HG02852 (cell line): ENCODE data around the gene BTBD6.
"Not testable (repeated sequence)": the region's sequence is repeated elsewhere in the genome, so short reads cannot be mapped to it uniquely, and the experiment has no call there.

Source experiments
- ATAC-seq: cut with Tn5 transposase; IDR thresholded peaks from one replicate; pipeline ENCODE4 v1.9.1; 2021; ENCODE audit warnings: mild to moderate bottlenecking, moderate library complexity; ENCODE audit not compliant: unreplicated experiment

BTBD6 gene

DNA sequence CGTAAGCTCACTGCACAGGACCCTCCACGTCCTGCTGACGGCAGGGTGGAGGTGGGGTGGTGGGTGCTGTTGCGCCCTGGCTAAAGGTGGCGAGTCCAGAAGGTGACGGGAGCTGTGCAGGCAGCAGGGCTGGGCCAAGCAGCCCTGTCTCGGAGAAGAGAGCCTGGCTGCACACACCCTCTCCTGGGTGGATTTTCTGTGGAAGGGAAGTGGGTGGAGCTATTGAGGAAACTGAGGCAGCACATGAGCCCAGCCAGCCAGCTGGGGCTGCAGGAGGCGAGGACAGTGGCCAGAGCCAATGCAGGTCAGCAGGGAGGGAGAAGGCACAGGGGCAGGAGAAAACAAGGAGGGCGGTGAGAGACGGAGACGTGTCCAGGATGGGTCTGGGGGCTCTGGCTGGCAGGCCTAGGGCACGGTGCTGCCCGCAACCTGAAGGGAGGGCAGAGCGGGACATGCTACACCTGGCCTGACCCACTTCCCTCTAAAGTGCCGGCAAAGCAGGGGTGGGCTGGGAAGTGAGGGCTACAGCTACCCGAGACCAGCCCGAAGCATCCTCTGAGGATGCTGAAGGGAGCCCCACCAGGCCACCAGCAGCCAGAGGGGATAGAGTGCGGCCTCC is 20.5 kb downstream of the BTBD6 start:
- no peak for ATAC-seq

DNA sequence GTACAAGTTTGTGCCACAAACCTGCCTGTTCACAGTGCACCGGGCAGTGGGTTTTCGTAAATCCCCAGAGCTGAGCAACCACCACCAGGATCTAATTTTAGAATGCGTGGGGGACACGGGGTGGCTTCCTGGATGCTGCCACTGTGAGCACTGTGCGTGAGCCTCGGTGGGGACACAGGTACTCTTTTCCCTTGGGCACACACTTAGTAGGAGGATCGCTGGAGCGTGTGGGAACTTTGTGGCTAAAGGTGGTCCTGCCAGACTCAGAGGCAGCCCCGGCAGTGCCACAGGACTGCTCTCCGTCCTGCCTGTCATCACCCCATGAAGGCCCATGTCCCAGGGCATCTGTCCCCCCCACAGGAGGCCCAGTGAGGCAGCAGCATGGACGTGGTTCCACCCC is 21.1 kb downstream of the BTBD6 start:
- no peak for ATAC-seq

DNA sequence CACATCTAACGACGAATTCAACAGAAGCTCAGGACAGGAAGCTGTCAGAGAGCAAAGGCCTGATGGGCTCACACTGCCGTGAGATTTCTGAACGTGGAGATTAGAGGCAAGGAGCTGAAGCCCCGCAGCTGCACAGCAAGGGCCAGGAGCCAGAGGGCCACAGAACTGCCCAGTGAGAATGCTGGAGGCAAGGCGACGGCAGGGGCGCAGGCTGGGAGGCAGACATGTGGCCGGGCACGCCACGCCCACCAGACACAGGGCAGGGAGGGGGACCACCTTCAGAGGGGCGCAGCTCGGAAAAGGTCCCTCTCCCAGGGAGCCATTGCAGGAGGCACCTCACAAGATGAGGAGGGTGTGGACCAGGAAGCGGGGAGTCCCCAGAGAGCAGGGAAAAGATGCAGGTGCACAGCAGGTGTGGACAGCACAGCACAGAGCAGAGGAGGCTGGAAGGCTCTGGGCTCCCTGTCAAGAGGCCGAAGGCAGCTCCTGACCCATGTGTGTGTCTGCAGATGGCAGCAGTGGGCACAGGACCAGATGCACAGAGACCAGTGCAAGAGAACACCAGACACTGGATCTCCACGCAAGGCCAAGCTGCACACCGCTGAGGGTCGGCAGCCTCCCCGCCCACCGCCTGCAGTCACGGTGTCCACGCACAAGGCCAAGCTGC is 23.0 kb downstream of the BTBD6 start:
- no peak for ATAC-seq

GRCh38 chr14:105272623-105273022 is 24.3 kb downstream of the BTBD6 start:
- ATAC-seq, result no peak

GRCh38 chr14:105273062-105273461 is 24.7 kb downstream of the BTBD6 start:
- no peak for ATAC-seq

- ATAC-seq, result no peak
Observed at GRCh38 chr14:105274637-105275036, 26.3 kb downstream of the BTBD6 start.

DNA sequence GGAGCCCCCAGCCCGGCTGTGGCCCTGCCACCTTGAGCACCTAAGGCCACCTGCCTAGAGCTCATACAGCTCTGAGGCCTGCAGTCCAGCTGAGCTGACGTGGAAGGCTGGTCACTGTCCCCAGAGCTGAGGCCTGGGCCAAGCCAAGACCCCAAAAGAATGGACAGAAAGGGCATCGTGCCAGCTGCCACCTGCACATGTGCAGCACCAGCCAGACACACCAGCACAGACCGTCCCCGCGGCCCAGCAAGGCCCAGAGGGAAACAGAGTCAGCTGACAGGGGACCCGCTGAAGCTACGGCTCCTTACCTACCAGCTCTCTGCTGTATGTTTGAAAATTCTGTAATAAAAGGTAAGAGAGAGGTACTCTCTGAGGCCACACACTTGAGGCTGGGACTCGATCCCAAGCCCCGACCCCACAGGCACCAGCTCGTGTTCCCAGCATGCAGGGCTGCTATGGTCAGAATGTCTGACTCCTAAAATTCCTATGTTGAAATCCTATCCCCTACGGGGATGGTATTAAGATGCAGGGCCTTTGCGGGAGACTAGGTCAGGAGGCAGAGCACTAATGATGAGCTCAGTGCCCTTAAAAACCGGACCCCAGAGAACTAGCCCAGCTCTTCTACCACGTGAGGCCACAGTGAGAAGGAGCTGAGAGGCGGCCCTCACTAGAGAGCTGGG is 27.1 kb downstream of the BTBD6 start:
- ATAC-seq, result no peak

GRCh38 chr14:105277448-105277847 is 29.1 kb downstream of the BTBD6 start:
- not testable (repeated sequence) for ATAC-seq

GRCh38 chr14:105279642-105280361 is 31.5 kb downstream of the BTBD6 start:
- ATAC-seq, result no peak

DNA sequence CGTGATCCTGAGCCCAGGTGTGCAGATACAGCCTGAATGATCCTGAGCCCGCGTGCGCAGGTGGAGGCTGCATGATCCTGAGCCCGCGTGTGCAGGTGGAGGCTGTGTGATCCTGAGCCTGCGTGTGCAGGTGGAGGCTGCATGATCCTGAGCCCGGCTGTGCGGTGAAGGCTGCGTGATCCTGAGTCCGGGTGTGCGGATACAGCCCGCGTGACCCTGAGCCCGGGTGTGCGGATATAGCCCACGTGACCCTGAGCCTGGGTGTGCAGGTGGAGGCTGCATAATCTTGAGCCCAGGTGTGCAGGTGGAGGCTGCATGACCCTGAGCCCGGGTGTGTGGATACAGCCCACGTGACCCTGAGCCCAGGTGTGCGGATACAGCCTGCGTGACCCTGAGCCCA is 32.2 kb downstream of the BTBD6 start:
- no peak for ATAC-seq

GRCh38 chr14:105281371-105282097 is 33.2 kb downstream of the BTBD6 start:
- ATAC-seq, result no peak

DNA sequence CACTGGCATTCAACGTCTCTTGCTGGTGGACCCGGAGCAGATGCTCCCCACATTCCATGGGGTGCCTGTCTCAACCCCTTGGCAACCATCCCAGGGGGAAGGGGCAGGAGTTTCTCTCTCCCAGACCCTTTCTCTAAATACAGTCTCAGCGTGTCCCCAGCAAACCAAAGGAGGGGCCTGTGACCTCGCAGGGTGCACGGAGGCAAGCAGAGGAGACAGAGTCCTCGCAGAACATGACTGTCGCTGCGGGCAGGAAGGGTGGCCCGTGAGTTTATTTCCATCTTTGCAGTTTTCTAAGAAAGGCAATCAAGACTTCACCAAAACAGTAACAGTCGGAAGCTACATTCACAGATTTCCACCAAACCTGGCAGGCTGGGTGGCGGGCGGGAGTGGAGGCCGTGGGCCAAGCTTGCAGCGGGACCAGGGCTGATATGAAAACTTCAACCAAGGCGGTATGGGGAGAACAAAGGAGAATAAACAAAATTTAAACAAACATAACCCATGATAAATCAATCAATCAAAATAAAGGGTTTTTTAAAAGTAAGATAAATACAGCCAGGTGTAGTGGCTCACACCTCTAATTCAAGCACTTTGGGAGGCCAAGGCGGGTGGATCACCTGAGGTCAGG is 33.9 kb downstream of the BTBD6 start:
- no peak for ATAC-seq

DNA sequence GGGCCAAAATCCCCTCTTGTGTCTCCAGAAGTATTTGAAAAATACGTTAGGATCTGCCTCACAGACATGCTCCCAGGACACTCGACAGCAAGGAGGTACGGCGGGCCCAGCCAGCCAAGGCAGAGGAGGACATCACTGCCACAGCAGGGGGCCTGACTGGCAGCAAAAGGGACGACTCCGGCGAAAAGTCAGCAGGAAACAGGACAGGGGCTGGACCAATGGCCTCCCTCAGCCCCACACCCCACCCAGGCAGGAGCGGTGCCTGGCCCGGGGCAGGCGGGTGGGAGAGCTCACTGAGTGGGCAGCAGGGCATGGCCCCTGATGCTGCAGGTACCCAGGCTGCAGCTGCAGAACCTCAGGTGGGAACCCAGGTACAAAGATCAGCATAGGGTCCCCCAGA is 34.7 kb downstream of the BTBD6 start:
- ATAC-seq, result no peak

DNA sequence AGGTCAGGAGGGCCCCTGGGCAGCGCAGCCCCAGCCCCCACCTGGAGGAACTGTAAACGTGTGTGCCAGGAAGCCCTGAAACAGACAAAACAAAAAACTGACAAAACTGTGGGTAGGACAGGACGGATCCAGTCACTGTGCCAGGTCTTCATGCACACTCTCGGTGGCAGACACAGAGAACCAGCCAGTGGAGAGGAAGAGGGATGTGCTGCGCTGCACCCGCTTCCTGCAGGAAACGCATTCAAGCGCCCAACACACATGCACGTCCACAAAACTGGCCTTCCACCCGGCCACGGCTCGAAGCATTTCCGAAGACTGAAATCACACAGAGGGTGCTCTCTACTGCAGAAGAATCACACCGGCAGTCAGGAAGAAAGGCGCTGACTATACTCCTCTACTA is 35.6 kb downstream of the BTBD6 start:
- no peak for ATAC-seq

DNA sequence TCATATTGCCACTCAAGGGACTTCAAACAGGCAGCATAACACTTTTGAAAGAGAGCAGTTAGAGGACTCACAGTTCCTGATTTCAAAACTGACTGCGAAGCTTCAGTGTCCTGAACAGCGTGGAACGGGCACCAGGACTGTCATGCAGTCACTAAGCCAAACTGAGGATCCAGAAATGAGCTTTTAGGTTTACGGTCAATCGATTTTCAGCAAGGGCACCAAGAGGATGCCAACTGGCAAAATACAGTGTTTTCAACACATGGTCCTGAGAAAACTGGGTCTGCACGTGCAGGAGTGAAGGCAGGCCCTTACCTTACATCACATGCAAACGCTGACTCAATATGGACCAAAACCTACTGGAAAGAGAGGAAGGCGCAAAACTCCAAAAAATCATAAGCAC is 36.8 kb downstream of the BTBD6 start:
- ATAC-seq, result no peak

- no peak for ATAC-seq
Observed at GRCh38 chr14:105286759-105287144, 38.4 kb downstream of the BTBD6 start.

DNA sequence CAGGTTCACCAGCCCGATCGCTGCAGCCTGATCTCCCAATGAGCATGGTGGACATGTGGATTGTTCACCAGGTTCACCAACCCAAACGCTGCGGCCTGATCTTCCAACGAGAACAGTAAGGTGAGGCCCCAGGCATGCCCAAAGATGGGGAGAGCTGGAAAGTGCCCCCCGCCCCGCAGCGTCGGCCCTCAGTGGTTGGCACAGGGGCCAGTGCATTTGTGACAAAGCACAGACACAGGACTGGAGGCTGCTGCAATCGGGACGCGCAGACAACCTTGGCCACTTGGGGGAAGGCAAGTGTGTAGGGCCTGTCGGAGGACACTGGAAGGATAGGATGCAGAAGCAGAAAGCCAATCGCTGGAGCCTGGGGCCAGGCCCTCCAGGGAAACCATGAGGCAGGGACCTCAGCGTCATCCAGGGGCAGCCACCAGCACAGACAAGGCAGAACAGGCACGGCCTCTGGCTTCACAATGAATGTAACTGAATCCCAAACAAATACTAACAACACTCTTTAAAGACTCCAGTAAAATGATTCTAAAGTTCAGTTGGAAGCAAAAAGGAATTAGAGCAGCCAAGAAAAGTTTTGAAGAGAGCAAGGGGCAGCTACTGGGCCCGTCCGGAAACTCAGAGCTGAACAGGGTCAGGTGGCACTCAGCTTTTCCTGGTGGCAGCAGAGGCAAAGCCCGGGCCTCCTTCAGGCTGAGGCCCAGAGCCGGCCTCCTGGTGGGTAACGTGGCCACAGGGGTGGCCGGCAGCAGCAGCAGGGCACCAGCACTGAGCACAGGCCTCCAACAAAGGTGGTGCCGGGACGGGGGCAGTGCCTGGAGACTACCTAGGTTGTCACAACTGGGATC is 39.1 kb downstream of the BTBD6 start:
- no peak for ATAC-seq

DNA sequence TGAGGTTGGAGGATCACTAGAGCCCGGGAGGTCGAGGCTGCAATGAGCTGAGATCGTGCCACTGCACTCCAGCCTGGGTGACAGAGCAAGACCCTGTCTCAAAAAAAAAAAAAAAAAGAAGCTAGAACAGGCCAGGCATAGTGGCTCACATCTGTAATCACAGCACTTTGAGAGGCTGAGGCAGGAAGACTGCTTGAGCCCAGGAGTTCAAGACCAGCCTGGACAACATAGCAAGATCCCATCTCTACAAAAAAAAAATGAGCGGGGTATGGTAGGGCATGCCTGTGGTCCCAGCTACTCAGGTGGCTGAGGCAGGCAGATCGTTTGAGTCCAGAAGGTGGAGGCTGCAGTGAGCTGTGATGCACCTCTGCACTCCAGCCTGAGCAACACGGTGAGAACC is 40.6 kb downstream of the BTBD6 start:
- ATAC-seq, result not testable (repeated sequence)

- ATAC-seq, result no peak
Observed at GRCh38 chr14:105290621-105291346, 42.5 kb downstream of the BTBD6 start.
